Embryonic facial prominence (tissue), 1 donor: Measurements from ENCODE around the gene SMARCD3.

Experiments used
- DNase-seq: peaks from one replicate; pipeline ENCODE4 v3.0.0-alpha.2; 2016; ENCODE audit errors: extremely low spot score

SMARCD3 gene

GRCh38 chr7:151237244-151238189, 11.0 kb downstream of the SMARCD3 start:
- no peak for DNase-seq

- no peak for DNase-seq
These were observed 12.1 kb downstream of the SMARCD3 start for GRCh38 chr7:151236406-151236805.

GRCh38 chr7:151235091-151235787, 13.3 kb downstream of the SMARCD3 start:
- DNase-seq: no peak

GRCh38 chr7:151233804-151234203, 14.7 kb downstream of the SMARCD3 start:
- no peak for DNase-seq

GRCh38 chr7:151232917-151233701, 15.4 kb downstream of the SMARCD3 start:
- DNase-seq: no peak

GRCh38 chr7:151232091-151232916, 16.2 kb downstream of the SMARCD3 start, which contains the start of gene CHPF2:
Gene CHPF2, plus strand, starts transcription at chr7:151232483. Its CDS starts 1,529 bp downstream, at chr7:151234012.
- DNase-seq: no peak

GRCh38 chr7:151231080-151231479, 17.4 kb downstream of the SMARCD3 start:
- DNase-seq: no peak

GRCh38 chr7:151229249-151229648, 19.2 kb downstream of the SMARCD3 start:
- no peak for DNase-seq

GRCh38 chr7:151228024-151228866, 20.2 kb downstream of the SMARCD3 start:
- no peak for DNase-seq

GRCh38 chr7:151226875-151227782, 21.4 kb downstream of the SMARCD3 start, which contains the start of gene ABCF2:
Gene ABCF2, minus strand, starts transcription at chr7:151227205. Its CDS starts 747 bp downstream, at chr7:151226458.
- peak; percentile 96 for DNase-seq

- DNase-seq: no peak
These were observed 22.0 kb downstream of the SMARCD3 start for GRCh38 chr7:151226560-151226874.

GRCh38 chr7:151225948-151226510, 22.5 kb downstream of the SMARCD3 start:
- no peak for DNase-seq

GRCh38 chr7:151223728-151224127, 24.8 kb downstream of the SMARCD3 start:
- no peak for DNase-seq

- no peak for DNase-seq
These were observed 30.3 kb downstream of the SMARCD3 start for GRCh38 chr7:151218170-151218569.

GRCh38 chr7:151215396-151215795, 33.1 kb downstream of the SMARCD3 start:
- DNase-seq: no peak

GRCh38 chr7:151213826-151214225, 34.7 kb downstream of the SMARCD3 start:
- DNase-seq: no peak

- no peak for DNase-seq
These were observed 35.9 kb downstream of the SMARCD3 start for GRCh38 chr7:151212626-151213025.

GRCh38 chr7:151211155-151211772, 37.2 kb downstream of the SMARCD3 start:
- no peak for DNase-seq
